ENCODE data around the gene CLEC20A.

The CLEC20A gene

DNA sequence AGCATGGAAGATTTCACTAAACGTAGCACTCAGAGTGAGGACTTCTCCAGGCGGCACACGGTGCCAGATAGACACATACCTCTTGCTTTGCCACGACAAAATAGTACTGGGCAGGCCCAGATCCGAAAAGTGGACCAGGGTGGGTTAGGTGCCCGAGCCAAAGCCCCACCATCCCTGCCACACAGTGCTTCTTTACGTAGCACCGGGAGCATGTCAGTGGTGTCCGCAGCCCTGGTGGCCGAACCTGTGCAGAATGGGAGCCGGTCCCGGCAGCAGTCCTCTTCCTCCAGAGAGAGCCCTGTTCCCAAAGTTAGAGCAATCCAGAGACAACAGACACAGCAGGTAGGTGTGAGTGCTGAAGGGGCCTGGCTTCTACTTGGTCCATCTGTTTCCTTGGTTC, 38.6 kb downstream of the CLEC20A start:
- no peak for TF ChIP-seq POLR2A (IDR thresholded peaks at IDR 0.05; ENCODE audit: low read length)
- no peak for TF ChIP-seq GATA1 (IDR thresholded peaks at IDR 0.05; ENCODE audit: low read depth, low read length)
- DNase-seq, result no peak

DNA sequence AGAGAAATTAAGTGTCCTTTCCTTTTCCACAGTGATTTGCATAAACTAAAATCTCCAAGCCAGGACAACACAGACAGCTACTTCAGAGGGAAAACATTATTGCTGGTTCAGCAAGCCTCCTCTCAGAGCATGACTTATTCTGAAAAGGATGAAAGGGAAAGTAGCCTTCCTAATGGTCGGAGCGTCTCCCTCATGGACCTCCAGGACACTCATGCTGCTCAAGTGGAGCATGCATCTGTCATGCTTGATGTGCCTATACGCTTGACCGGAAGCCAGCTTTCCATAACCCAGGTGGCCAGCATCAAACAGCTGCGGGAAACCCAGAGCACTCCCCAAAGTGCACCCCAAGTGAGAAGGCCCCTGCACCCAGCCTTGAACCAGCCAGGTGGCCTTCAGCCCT, 39.1 kb downstream of the CLEC20A start:
- TF ChIP-seq GATA1 (IDR thresholded peaks at IDR 0.05; ENCODE audit: low read depth, low read length) (no peak), POLR2A (IDR thresholded peaks at IDR 0.05; ENCODE audit: low read length) (no peak)
- no peak for DNase-seq

DNA sequence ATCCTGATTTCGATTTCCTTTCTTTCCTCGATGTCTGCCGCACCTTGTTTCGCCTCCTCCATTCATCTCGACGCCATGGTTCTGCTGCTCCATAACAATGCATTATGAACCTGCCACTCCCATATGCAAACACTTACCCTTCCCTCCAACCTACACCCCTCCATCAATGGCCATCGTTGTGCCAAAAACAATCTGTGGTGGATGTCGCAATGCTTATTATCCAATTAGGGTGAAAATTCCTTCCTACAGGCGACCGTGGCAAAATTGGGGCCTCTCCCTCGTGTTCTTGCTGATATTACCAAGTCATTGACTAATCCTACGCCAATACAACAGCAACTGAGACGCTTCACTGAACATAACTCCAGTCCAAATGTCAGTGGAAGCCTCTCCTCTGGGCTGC, 40.3 kb downstream of the CLEC20A start:
- TF ChIP-seq POLR2A (IDR thresholded peaks at IDR 0.05; ENCODE audit: low read length) (no peak), GATA1 (IDR thresholded peaks at IDR 0.05; ENCODE audit: low read depth, low read length) (no peak)
- DNase-seq, result no peak

DNA sequence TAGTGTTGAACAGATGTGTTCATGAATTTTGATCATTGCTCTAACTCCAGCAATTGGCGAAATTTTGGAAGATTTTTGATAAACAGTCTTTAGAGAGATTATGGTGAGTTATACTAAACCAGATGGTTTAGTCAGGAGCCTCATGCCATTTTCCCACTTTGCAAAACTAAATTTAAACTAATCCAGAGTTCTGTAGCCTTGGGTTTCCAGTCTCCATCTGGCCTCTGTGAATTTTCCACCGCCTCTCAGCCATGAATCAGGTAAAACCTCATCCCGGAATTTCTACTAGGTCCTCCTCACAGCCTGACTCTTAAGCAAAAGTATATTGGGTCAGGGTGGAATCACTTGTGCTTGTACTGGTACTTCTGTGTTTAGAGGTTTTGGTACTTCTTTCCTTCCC, 44.8 kb downstream of the CLEC20A start:
- TF ChIP-seq POLR2A (IDR thresholded peaks at IDR 0.05; ENCODE audit: low read length) (no peak), GATA1 (IDR thresholded peaks at IDR 0.05; ENCODE audit: low read depth, low read length) (no peak)
- DNase-seq, result no peak

DNA sequence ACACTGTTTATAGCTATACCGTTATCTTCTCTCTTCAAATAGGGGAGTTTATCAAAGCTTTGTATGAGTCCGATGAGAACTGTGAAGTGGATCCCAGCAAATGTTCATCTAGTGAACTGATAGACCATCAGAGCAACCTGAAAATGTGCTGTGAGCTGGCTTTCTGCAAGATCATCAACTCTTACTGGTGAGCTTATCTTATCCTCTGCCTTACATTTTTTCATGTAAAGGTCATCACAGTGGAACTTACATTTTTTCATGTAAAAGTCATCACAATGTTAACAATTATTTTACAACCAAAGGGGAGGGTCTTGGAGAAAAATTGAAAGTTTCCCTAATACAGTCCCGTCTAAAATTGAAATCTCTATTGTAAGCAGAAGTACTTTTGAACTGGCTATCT, 45.2 kb downstream of the CLEC20A start:
- DNase-seq, result no peak
- no peak for TF ChIP-seq GATA1 (IDR thresholded peaks at IDR 0.05; ENCODE audit: low read depth, low read length)

DNA sequence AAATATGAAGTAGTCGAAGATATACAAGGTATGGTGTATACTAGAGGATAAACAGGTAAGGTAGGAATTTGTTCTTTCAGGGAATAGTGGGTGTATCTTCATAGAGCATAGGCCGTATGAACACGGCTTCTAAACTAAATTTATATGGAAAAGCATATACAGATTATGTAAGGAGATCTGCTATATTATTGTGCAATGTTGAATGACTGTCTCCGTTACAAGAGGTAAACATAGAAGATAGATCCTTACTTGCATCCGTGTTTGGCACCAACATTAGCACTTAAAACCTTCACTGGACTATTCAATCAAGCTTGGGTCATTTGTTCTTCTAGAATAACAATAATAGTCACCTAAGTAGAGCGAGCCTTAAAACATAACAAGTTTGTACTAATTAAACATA, 45.9 kb downstream of the CLEC20A start:
- DNase-seq, result no peak
- TF ChIP-seq GATA1 (IDR thresholded peaks at IDR 0.05; ENCODE audit: low read depth, low read length) (no peak), POLR2A (IDR thresholded peaks at IDR 0.05; ENCODE audit: low read length) (no peak)

DNA sequence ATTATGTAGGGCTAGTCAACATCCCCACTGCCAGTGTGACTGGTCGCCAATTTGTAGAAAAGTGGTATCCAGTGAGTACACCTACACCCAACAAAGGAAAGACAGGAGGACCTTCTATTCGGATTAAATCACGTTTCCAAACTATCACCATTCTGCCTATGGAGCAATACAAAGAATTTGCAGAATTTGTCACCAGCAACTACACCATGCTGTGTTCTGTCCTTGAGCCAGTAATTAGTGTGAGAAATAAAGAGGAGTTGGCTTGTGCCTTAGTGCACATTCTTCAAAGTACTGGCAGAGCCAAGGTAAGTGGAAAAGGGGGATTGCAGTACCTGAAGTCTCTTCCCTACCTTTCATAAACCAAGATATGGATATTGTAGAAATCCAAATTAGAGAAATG, 53.8 kb downstream of the CLEC20A start:
- TF ChIP-seq GATA1 (IDR thresholded peaks at IDR 0.05; ENCODE audit: low read depth, low read length) (no peak), POLR2A (IDR thresholded peaks at IDR 0.05; ENCODE audit: low read length) (no peak)

DNA sequence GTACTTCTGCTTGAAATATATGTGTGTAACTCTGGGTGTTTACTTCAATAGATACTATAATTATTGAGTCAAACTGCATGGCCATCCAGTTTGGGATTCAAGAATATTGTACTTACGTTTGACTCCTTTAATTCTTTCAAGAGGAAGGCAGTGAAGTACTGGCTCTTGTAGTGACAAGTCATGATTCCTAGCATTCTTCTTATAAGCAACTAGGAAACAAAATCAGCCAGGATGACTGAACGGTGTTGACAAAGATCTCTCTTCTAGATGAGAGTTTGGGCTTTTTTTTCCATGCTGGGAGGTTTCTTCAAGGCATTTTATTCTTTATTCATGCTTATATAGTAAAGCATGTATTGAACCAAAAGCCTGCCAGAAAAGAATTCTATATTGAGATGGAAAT, 58.3 kb downstream of the CLEC20A start:
- no peak for TF ChIP-seq POLR2A (IDR thresholded peaks at IDR 0.05; ENCODE audit: low read length)
- TF ChIP-seq GATA1 (IDR thresholded peaks at IDR 0.05; ENCODE audit: low read depth, low read length), result no peak
- no peak for DNase-seq

More for the DNA sequence above, 53.8 kb downstream of the CLEC20A start:
- DNase-seq, result no peak

DNA sequence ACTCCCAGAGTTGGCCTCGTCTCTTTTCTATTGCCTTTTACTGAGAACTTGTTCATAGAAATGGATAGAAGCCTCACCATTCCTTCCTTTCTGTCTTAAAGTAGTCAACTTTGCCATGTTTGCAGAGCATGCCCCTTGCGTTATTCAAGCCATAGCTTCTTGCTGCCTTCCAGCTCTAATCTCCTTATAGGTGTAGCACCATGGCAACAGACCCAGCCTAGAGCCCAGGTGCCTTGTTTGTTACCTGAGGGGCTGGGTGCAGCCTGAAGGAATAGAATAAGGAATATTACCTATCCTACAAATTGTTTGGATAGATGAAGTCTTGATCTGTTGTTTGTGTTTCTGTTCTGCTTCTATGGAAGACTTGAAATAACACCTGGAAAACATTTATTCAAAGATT, 59.9 kb downstream of the CLEC20A start:
- no peak for DNase-seq
- TF ChIP-seq GATA1 (IDR thresholded peaks at IDR 0.05; ENCODE audit: low read depth, low read length) (no peak), POLR2A (IDR thresholded peaks at IDR 0.05; ENCODE audit: low read length) (no peak)

DNA sequence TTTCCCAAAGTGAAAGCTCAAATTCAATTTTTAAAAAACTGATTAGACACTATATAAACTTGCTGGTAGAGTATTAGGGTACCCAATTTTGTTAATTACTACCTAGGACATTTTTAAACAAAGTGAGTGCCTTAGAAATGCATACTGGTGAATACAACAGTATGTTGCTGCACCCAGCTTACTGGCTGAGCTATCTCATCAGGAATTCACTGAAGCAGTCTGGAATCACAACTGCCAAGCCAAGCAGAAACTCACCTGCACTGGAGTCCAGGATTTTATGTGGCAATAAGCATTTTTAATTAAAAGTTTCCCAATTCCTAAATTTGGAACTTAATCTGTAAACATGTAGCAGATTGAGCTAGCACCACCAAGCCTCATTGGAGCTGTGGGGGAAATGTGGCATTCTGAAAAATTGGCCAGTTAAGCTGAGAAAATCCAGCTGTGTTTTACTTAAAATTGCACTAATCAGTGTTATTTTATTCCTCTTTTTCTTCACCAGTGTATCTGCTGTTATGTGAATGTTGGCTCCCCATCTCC, 61.8 kb downstream of the CLEC20A start:
- no peak for DNase-seq
- TF ChIP-seq POLR2A (IDR thresholded peaks at IDR 0.05; ENCODE audit: low read length), result no peak

DNA sequence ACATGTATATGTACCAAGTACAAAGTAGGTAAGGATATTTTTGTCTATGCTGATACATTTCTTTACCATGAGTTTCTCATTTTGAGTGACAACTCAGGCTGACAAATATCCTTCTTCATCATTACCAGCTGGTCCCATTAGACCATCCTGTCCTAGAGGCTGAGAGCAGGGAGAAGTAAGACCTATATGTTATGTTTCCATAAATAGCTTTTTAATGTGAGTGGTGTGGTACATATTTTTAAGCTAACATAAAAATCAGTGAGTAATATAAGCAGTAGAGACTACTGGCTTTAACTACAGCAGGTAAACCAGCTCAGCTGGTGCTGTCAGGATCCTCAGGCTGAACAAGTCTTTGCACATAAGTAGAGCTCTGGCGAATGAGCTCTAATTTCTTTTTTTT, 62.4 kb downstream of the CLEC20A start:
- no peak for TF ChIP-seq GATA1 (IDR thresholded peaks at IDR 0.05; ENCODE audit: low read depth, low read length)
- no peak for TF ChIP-seq POLR2A (IDR thresholded peaks at IDR 0.05; ENCODE audit: low read length)
- DNase-seq, result no peak
